Dermis blood vessel endothelial cell (primary cell): Measurements from ENCODE around the gene DTYMK. TPM values are rescaled to one million over a fixed set of nuclear protein-coding genes. Genes with fewer than 3 reads are reported as not detected.

Experiments
- DNase-seq: peaks from one replicate; pipeline ENCODE4 v3.0.0; 2010
- total RNA-seq: library from RNA; depleted of rRNA; stranded (reverse); fragments of >200 nt; gene quantifications from 2 replicates; pipeline ENCODE4 v1.2.3, GENCODE V29; 2014

The DTYMK gene
- total RNA-seq, 1 donor from 2014 or later, result 36.2 TPM

GRCh38 chr2:241703032-241703604, 16.5 kb upstream of the DTYMK start:
- DNase-seq, result peak; percentile 30

- peak; percentile 92 for DNase-seq
These were observed 15.8 kb upstream of the DTYMK start for GRCh38 chr2:241702155-241703031.

GRCh38 chr2:241701399-241702154, 15.0 kb upstream of the DTYMK start, which contains the start of gene ING5:
ING5 (plus strand) TSS chr2:241702039; CDS start chr2:241702066, 27 bp downstream.
- peak; percentile 96 for DNase-seq

GRCh38 chr2:241701149-241701398, 14.5 kb upstream of the DTYMK start:
- no peak for DNase-seq

- no peak for DNase-seq
These were observed 9.0 kb upstream of the DTYMK start for GRCh38 chr2:241695651-241696050.

- DNase-seq, result no peak
These were observed 5.8 kb upstream of the DTYMK start for GRCh38 chr2:241692448-241692847.

GRCh38 chr2:241690202-241690717, 3.6 kb upstream of the DTYMK start:
- DNase-seq, result no peak

- DNase-seq, result no peak
These were observed 2.7 kb upstream of the DTYMK start for GRCh38 chr2:241689306-241689705.

GRCh38 chr2:241686324-241686649, 328 bp downstream of the DTYMK start:
- peak; percentile 24 for DNase-seq

- DNase-seq, result peak; percentile 87
These were observed 5.6 kb downstream of the DTYMK start for GRCh38 chr2:241680827-241681599.

- no peak for DNase-seq
These were observed 6.6 kb downstream of the DTYMK start for GRCh38 chr2:241680044-241680443.

- DNase-seq, result no peak
These were observed 7.7 kb downstream of the DTYMK start for GRCh38 chr2:241678784-241679540.

- DNase-seq, result no peak
These were observed 8.3 kb downstream of the DTYMK start for GRCh38 chr2:241678307-241678706.

GRCh38 chr2:241677392-241677791, 9.2 kb downstream of the DTYMK start:
- no peak for DNase-seq

GRCh38 chr2:241676665-241677064, 9.9 kb downstream of the DTYMK start:
- no peak for DNase-seq

GRCh38 chr2:241675885-241676284, 10.7 kb downstream of the DTYMK start:
- DNase-seq, result no peak

GRCh38 chr2:241673797-241674725, 12.6 kb downstream of the DTYMK start:
- DNase-seq, result no peak

- DNase-seq, result no peak
These were observed 13.4 kb downstream of the DTYMK start for GRCh38 chr2:241673189-241673663.

- no peak for DNase-seq
These were observed 14.1 kb downstream of the DTYMK start for GRCh38 chr2:241672243-241673188.
